ENCODE data around the gene PPIF. TPM values are rescaled to one million over a fixed set of nuclear protein-coding genes. Genes with fewer than 3 reads are reported as not detected.

Gene PPIF
- total RNA-seq, 1 experiment from 2014 or later, result 59.0 TPM

DNA sequence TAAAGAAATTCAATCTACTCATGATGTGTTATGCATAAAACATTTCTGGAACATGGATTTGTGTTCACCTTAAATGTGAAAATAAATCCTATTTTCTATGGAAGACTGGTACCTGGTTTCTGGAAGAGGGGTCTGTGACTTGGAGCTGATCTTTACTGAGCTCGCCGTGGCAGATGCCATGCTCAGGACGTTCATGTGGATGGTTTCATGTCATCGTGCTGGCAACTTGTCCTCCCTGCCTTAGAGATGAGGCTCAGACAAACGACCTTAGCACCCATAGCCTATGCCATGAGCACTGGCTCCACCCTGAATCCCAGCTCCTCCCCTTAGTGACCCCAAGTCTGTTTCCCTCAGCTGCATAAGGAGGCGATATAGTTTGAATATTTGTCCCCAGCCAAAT is 7.3 kb downstream of the PPIF start:
- in situ Hi-C loops (cut with HindIII; ENCODE audit: low pct_unique_long_range_greater_than_20kb, low sequenced_read_pairs), result no loop called here
- H3K27me3 ChIP-seq (ENCODE audit: control insufficient read depth, insufficient read depth, low read length), result no peaks in the 10 kb centered on the region
- ATAC-seq, result no peak
- no peak for TF ChIP-seq CTCF (IDR thresholded peaks at IDR 0.05)
- TF ChIP-seq POLR2AphosphoS5 (IDR thresholded peaks at IDR 0.05; ENCODE audit: low read depth, low read length), result no peak
- TF ChIP-seq, protein P1, sequence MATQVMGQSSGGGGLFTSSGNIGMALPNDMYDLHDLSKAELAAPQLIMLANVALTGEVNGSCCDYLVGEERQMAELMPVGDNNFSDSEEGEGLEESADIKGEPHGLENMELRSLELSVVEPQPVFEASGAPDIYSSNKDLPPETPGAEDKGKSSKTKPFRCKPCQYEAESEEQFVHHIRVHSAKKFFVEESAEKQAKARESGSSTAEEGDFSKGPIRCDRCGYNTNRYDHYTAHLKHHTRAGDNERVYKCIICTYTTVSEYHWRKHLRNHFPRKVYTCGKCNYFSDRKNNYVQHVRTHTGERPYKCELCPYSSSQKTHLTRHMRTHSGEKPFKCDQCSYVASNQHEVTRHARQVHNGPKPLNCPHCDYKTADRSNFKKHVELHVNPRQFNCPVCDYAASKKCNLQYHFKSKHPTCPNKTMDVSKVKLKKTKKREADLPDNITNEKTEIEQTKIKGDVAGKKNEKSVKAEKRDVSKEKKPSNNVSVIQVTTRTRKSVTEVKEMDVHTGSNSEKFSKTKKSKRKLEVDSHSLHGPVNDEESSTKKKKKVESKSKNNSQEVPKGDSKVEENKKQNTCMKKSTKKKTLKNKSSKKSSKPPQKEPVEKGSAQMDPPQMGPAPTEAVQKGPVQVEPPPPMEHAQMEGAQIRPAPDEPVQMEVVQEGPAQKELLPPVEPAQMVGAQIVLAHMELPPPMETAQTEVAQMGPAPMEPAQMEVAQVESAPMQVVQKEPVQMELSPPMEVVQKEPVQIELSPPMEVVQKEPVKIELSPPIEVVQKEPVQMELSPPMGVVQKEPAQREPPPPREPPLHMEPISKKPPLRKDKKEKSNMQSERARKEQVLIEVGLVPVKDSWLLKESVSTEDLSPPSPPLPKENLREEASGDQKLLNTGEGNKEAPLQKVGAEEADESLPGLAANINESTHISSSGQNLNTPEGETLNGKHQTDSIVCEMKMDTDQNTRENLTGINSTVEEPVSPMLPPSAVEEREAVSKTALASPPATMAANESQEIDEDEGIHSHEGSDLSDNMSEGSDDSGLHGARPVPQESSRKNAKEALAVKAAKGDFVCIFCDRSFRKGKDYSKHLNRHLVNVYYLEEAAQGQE (IDR thresholded peaks at IDR 0.05; ENCODE audit: insufficient read depth in 1 of 2, low read depth in 2 of 2, low read length in 1 of 2), result no peak
- TF ChIP-seq TCF7L2 (IDR thresholded peaks at IDR 0.05; ENCODE audit: low read depth, low read length), result no peak
- no peak for TF ChIP-seq SIN3A (IDR thresholded peaks at IDR 0.05; ENCODE audit: borderline replicate concordance, insufficient read depth, low read depth, low read length)
- no peaks in the 10 kb centered on the region for H3K9me3 ChIP-seq (ENCODE audit: control insufficient read depth, insufficient read depth, low read depth, low read length)
- no peak overlapping the region for H3K4me3 ChIP-seq (ENCODE audit: low read depth in 2 of 2, low read length in 2 of 2)
- BruUV-seq (replicated peaks), result no TSS peak
- H3K36me3 ChIP-seq (ENCODE audit: control insufficient read depth, insufficient read depth, low read length), result peaks cover 2% of the 10 kb centered on the region; the same call in 1 of the 2 replicates
- H3K4me1 ChIP-seq (ENCODE audit: control insufficient read depth, insufficient read depth, low read length), result no peaks in the 10 kb centered on the region
- intact Hi-C loops (cut with micrococcal nuclease; ENCODE audit: unreplicated experiment), result no loop called here
- no peak for DNase-seq (ENCODE audit: low read depth, low spot score)
- ChIA-PET POLR2A (interaction anchor here (0.7 kb wide), 1 partner anchor 107 kb away, joined by 3 read pairs; no protein-coding TSS in a partner anchor), CTCF (no interaction called here)
- no peak overlapping the region for H3K27ac ChIP-seq (ENCODE audit: low read length)

DNA sequence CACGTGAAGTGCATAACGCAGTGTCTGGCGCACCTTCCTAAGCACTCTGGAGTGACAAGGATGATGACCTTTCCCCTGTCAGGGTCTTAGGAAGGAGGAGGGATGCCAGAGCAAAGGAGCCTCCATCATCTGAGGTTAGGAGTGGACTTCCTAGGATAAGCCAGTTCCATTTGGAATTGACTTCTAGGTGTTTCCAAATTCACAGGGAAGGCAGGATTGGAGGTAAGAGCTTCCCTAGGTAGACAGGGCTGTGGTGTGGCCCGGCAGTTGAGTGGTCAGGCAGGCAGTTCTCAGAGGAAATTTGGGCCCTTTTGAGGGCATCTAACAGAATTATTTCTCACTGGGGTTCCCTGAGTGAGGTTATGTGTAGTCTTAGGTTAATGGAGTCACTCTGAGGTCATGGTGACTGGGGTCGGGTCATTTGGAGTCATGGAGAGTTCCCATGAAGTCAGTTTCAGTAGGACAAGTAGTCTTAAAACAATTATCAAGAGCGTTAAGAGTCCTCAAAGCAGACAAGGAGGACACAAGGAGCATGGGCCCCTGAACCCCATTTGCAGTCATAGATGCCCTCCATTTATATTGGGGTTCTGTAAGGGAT is 8.2 kb downstream of the PPIF start:
- TF ChIP-seq POLR2AphosphoS5 (IDR thresholded peaks at IDR 0.05; ENCODE audit: low read depth, low read length) (no peak), SIN3A (IDR thresholded peaks at IDR 0.05; ENCODE audit: borderline replicate concordance, insufficient read depth, low read depth, low read length) (no peak), CTCF (IDR thresholded peaks at IDR 0.05) (no peak)
- TF ChIP-seq, protein P1 (IDR thresholded peaks at IDR 0.05; ENCODE audit: insufficient read depth in 1 of 2, low read depth in 2 of 2, low read length in 1 of 2), result no peak
- H3K27ac ChIP-seq (ENCODE audit: low read length), result no peak overlapping the region
- POLR2A ChIA-PET, result interaction anchor here (0.6 kb wide), 1 partner anchor 31 kb away, joined by 3 read pairs; no protein-coding TSS in a partner anchor
- in situ Hi-C loops (cut with HindIII; ENCODE audit: low pct_unique_long_range_greater_than_20kb, low sequenced_read_pairs) (no loop called here), intact Hi-C loops (cut with micrococcal nuclease; ENCODE audit: unreplicated experiment) (no loop called here)
- H3K4me1 ChIP-seq (ENCODE audit: control insufficient read depth, insufficient read depth, low read length), result no peaks in the 10 kb centered on the region
- H3K36me3 ChIP-seq (ENCODE audit: control insufficient read depth, insufficient read depth, low read length), result no peaks in the 10 kb centered on the region; the same call in 1 of the 2 replicates
- no peaks in the 10 kb centered on the region for H3K9me3 ChIP-seq (ENCODE audit: control insufficient read depth, insufficient read depth, low read depth, low read length)
- no peak overlapping the region for H3K4me3 ChIP-seq (ENCODE audit: low read depth in 2 of 2, low read length in 2 of 2)
- DNase-seq (ENCODE audit: low read depth, low spot score), result no peak
- H3K27me3 ChIP-seq (ENCODE audit: control insufficient read depth, insufficient read depth, low read length), result no peaks in the 10 kb centered on the region
- CTCF ChIA-PET, result interaction anchor here (1.1 kb wide), 1 partner anchor 10 kb away, joined by 4 read pairs; no protein-coding TSS in a partner anchor
- ATAC-seq, result no peak
- BruUV-seq (replicated peaks), result no TSS peak

Measured in Panc1 (cell line).